Measurements from ENCODE around the gene BICC1. TPM values are rescaled to one million over a fixed set of nuclear protein-coding genes. Genes with fewer than 3 reads are reported as not detected.
A peak's percentile ranks its signal among the peaks of the same experiment; 100 is the strongest.

BICC1 gene
- total and polyA plus RNA-seq, 2 of the 4 experiments (the other 2 are of a cell fraction), result 5.7 to 42.5 TPM

- WGBS, 2 experiments (ENCODE audit: extremely low coverage in 2 of 2, insufficient read length in 1 of 2), result no CpG with 5 or more reads among the region's 8 CpGs
- Histone ChIP-seq H3K36me3 (ENCODE audit: control insufficient read depth, insufficient read depth, low read length) (no peaks in the 10 kb centered on the region), H3K4me2 (ENCODE audit: low read depth, low read length) (no peak overlapping the region), H2AK9ac (replicated peaks; ENCODE audit: low read depth, low read length, poor library complexity) (no peak overlapping the region), H2BK20ac (ENCODE audit: low read depth, low read length) (no peak overlapping the region), H3K27me3 (ENCODE audit: control insufficient read depth, insufficient read depth, low read length) (no peaks in the 10 kb centered on the region), H2AK5ac (ENCODE audit: low read depth, low read length) (no peak overlapping the region), H3K9ac (ENCODE audit: low read depth, low read length) (no peak overlapping the region), H4K8ac (ENCODE audit: low read depth in 2 of 2, low read length in 2 of 2) (no peak overlapping the region), H3K23ac (ENCODE audit: low read depth, low read length) (no peak overlapping the region), H3K18ac (ENCODE audit: low read depth, low read length) (no peak overlapping the region), H2BK120ac (ENCODE audit: low read depth, low read length) (no peak overlapping the region), H2BK15ac (ENCODE audit: low read depth, low read length) (no peak overlapping the region), H3K14ac (replicated peaks; ENCODE audit: low read depth, low read length) (no peak overlapping the region), H3K79me1 (ENCODE audit: low read depth in 1 of 2, low read length in 2 of 2) (peaks cover 28 to 41% of the 10 kb centered on the region in 2 experiments), H2AFZ (replicated peaks; ENCODE audit: low read length, poor library complexity) (no peak overlapping the region), H4K5ac (ENCODE audit: low read depth, low read length) (no peak overlapping the region), H3K56ac (ENCODE audit: extremely low read depth, insufficient read depth, low read length) (no peak overlapping the region), H3K4me1 (ENCODE audit: control insufficient read depth, insufficient read depth, low read length) (peaks cover 14% of the 10 kb centered on the region; the same call in 1 of the 2 replicates), H3K4ac (ENCODE audit: low read depth, low read length) (0 out of 2 replicates have a peak overlapping the region, but pooled peaks have one; percentile 3), H3K27ac (ENCODE audit: insufficient read depth, low read length) (no peak overlapping the region), H4K91ac (ENCODE audit: insufficient read depth, low read depth, low read length) (no peak overlapping the region), H3K4me3 (ENCODE audit: insufficient read depth, low read depth, low read length) (no peak overlapping the region), H3K9me3 (ENCODE audit: control insufficient read depth, insufficient read depth, low read length) (no peaks in the 10 kb centered on the region), H2BK5ac (ENCODE audit: low read depth, low read length, poor library complexity, severe bottlenecking) (no peak overlapping the region), H3K9me1 (ENCODE audit: insufficient read depth, low read length) (peaks cover 14% of the 10 kb centered on the region; the same call in 1 of the 2 replicates), H4K20me1 (ENCODE audit: insufficient read depth, low read length) (peaks cover 3% of the 10 kb centered on the region; the same call in 1 of the 2 replicates)
- intact Hi-C loops (cut with micrococcal nuclease), result loop anchor here (5.0 kb wide), 1 partner anchor 232 kb away; no protein-coding TSS in a partner anchor
- in situ Hi-C loops (cut with MboI; ENCODE audit: low sequenced_read_pairs), result no loop called here
- dilution Hi-C loops (cut with HindIII; ENCODE audit: low sequenced_read_pairs, unreplicated experiment), result no loop called here
- POLR2A ChIA-PET (ENCODE audit: unreplicated experiment), result no interaction called here
- no peak for TF ChIP-seq RFX5 (IDR thresholded peaks at IDR 0.05; ENCODE audit: low read depth, low read length)
- no peak for TF ChIP-seq POLR2A (IDR thresholded peaks at IDR 0.05; ENCODE audit: low read depth, low read length)
- TF ChIP-seq BHLHE40 (IDR thresholded peaks at IDR 0.05; ENCODE audit: low read depth, low read length), result no peak
- no peak for TF ChIP-seq SMC3 (IDR thresholded peaks at IDR 0.05; ENCODE audit: low read depth, low read length)
- no peak for TF ChIP-seq NFE2L2 (IDR thresholded peaks at IDR 0.05; ENCODE audit: low read depth, low read length)
- TF ChIP-seq MAZ (IDR thresholded peaks at IDR 0.05; ENCODE audit: borderline replicate concordance, low read depth, low read length), result no peak
- TF ChIP-seq, protein P1, sequence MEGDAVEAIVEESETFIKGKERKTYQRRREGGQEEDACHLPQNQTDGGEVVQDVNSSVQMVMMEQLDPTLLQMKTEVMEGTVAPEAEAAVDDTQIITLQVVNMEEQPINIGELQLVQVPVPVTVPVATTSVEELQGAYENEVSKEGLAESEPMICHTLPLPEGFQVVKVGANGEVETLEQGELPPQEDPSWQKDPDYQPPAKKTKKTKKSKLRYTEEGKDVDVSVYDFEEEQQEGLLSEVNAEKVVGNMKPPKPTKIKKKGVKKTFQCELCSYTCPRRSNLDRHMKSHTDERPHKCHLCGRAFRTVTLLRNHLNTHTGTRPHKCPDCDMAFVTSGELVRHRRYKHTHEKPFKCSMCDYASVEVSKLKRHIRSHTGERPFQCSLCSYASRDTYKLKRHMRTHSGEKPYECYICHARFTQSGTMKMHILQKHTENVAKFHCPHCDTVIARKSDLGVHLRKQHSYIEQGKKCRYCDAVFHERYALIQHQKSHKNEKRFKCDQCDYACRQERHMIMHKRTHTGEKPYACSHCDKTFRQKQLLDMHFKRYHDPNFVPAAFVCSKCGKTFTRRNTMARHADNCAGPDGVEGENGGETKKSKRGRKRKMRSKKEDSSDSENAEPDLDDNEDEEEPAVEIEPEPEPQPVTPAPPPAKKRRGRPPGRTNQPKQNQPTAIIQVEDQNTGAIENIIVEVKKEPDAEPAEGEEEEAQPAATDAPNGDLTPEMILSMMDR (conservative IDR thresholded peaks at IDR 0.05; ENCODE audit: low read depth, low read length), result no peak
- TF ChIP-seq, protein P2, sequence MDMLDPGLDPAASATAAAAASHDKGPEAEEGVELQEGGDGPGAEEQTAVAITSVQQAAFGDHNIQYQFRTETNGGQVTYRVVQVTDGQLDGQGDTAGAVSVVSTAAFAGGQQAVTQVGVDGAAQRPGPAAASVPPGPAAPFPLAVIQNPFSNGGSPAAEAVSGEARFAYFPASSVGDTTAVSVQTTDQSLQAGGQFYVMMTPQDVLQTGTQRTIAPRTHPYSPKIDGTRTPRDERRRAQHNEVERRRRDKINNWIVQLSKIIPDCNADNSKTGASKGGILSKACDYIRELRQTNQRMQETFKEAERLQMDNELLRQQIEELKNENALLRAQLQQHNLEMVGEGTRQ (IDR thresholded peaks at IDR 0.05; ENCODE audit: low read depth, low read length), result no peak
- CTCF ChIA-PET, result interaction anchor here (1.7 kb wide), 1 partner anchor 113 kb away, joined by 4 read pairs; no protein-coding TSS in a partner anchor
- DNase-seq, result no peak
- ATAC-seq (ENCODE audit: low read depth), result no peak
- BruUV-seq (replicated peaks), result no TSS peak
Measured at GRCh38 chr10:58644311-58644710, 131.6 kb downstream of the BICC1 start.

All from IMR-90 (cell line).